Measurements from ENCODE around the gene SCYGR6. TPM values are rescaled to one million over a fixed set of nuclear protein-coding genes. Genes with fewer than 3 reads are reported as not detected.

SCYGR6 gene, protein sequence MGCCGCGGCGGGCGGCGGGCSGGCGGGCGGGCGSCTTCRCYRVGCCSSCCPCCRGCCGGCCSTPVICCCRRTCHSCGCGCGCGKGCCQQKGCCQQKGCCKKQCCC
- not detected in 2 replicates for total RNA-seq

DNA sequence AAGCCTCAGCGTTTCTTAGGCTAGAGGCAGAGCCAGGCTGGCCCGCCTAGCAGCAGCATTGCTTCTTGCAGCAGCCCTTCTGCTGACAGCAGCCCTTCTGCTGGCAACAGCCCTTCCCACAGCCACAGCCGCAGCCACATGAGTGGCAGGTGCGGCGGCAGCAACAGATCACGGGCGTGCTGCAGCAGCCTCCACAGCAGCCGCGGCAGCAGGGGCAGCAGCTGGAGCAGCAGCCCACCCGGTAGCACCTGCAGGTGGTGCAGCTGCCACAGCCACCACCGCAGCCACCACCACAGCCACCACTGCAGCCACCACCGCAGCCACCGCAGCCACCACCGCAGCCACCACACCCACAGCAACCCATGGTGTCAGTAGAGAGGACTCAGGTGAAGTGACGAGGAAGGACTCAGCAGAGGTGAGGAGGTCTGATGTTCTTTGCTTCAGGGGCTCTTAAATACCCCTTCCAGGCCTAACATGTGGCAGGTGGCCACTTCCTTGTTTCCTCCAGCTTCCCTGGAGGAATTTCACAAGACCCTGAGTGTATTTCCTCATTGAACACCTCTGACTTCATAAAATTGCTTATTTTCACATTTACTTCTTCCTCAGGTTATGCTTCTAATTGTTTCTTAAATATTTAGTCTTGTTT, at the start of gene SCYGR6:
TSS of gene SCYGR6 (minus strand) at position 364 of the 646 bp plus-strand sequence. CDS start at position 364, 0 bp downstream.

DNA sequence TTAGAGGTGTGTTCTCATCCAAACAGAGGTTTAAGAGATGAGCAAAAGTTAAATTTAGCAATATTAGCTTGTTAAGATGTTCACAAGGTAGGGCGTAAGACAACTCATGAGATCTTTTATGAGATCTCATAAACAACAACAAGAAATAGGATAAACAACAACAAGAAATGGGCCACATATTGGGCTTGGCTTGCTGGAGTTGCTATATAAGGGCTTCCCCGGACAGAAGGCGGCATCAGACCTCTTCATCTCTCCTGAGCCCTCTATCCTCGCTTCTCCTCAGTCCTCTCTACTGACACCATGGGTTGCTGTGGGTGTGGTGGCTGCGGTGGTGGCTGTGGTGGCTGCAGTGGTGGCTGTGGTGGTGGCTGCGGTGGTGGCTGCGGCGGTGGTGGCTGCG, 21.0 kb upstream of the SCYGR6 start, which contains the start of gene SCYGR8:
TSS of gene SCYGR8 (plus strand) at position 301 of the 400 bp plus-strand sequence. CDS start at position 301, 0 bp downstream.

DNA sequence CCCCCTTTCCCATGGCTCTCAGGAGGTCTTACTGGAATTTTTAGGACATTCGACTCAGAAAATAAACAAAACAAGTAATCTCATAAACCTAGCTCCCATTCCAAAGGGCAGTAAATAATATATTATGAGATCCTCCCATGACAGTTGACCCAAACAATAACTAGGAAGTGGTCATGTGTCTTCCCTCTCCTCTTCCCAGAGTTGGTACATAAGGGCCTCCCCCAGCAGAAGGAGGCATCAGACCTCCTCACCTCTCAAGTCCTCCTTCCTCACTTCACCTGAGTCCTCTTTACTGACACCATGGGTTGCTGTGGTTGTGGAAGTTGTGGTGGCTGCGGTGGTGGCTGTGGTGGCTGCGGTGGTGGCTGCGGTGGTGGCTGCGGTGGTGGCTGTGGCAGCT, 3.5 kb upstream of the SCYGR6 start, which contains the start of gene SCYGR7:
TSS of gene SCYGR7 (plus strand) at position 301 of the 400 bp plus-strand sequence. CDS start at position 301, 0 bp downstream.

DNA sequence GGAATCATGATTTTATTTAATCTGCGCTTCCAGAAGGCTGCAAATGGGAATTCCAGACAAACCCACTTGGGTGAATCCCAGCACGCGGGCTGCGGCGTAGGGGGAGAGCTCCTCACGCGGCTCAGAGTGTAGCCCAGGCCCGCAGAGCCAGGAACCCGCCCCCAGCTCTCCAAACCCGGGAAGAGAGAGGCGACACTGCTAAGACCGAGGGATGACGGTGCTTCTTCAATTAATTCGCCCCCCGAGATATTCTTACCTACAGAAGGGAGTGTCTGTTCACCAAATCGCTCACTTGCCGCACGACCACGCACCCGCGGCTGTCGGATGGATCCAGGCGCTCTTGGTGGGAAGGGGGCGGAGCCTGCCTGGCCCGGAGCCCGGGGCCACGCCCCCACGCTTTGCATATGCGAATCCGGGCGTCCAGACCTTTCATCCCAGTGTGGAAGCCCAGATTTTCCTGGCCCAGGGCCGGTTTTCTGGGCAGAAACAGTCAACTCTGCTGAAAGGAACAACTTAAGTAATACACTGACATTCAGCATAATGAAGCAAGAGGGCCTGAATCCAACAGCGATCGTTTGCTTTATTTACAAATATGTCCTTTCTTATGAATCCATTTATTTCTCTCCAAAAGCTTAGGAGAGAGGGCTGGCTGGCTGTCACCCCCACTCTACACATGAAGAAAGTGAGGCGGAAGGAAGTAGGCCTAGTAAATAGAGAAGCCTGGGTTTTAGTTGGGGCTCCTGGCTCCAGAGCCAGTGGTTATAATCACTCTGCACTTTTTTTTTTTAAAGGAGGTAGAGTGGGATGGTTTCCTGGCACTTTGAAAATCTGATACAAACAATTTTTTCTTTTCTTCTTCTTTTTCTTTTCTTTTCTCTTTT, 6.6 kb downstream of the SCYGR6 start, which contains the start of gene SLC19A3:
TSS of gene SLC19A3 (minus strand) at position 342 of the 881 bp plus-strand sequence. CDS start 15,710 bp downstream, outside the sequence.

Other genes with a start within 250 kb of the SCYGR6 start
- gene SCYGR2, start 125.9 kb downstream of the SCYGR6 start, total RNA-seq, result not detected in 2 replicates
- not detected in 2 replicates for gene SCYGR3, start 109.9 kb downstream of the SCYGR6 start, total RNA-seq
- gene SCYGR4, start 107.3 kb downstream of the SCYGR6 start, total RNA-seq, result not detected in 2 replicates
- gene SCYGR5, start 58.0 kb downstream of the SCYGR6 start, total RNA-seq, result not detected in 2 replicates
- gene SLC19A3, start 6.7 kb downstream of the SCYGR6 start, total RNA-seq, result 1.0 and 1.9 TPM in 2 replicates
- gene SCYGR7, start 3.6 kb upstream of the SCYGR6 start, total RNA-seq, result not detected in 2 replicates
- gene SCYGR8, start 21.1 kb upstream of the SCYGR6 start, total RNA-seq, result not detected in 2 replicates
- 0.88 and 14.0 TPM in 2 replicates for gene CCL20, start 89.1 kb upstream of the SCYGR6 start, total RNA-seq
- 0.32 and 1.8 TPM in 2 replicates for gene DAW1, start 146.9 kb upstream of the SCYGR6 start, total RNA-seq

Measured in epithelial cell of alveolus of lung (primary cell).